Tongue (tissue), 2 donors: Measurements from ENCODE around the gene FPR1. TPM values are rescaled to one million over a fixed set of nuclear protein-coding genes. Genes with fewer than 3 reads are reported as not detected.

Experiments
- DNase-seq: peaks from one replicate; pipeline ENCODE4 v3.0.0-alpha.2; 2015
- total RNA-seq: library from RNA; depleted of rRNA; stranded (reverse); fragments of >200 nt; gene quantifications from one replicate; pipeline ENCODE4 v1.2.3, GENCODE V29; 2014

Gene FPR1
- total RNA-seq, 1 donor from 2014 or later: 1.8 TPM

DNA sequence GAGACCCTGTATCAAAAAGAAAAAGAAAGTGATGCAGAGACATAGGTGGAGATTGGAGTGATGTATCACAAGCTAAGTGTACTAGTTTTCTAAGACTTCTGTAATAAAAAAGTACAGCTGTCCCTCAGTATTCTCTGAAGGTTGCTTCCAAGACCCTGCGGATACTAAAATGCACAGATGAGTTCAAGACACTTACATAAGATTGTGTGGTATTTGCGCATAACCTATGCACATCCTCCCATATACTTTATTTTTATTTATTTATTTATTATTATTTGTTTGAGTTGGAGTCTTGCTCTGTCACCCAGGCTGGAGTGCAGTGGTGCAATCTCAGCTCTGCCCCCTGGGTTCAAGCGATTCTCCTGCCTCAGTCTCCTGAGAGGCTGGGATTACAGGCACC is 14.3 kb downstream of the FPR1 start:
- DNase-seq: no peak

DNA sequence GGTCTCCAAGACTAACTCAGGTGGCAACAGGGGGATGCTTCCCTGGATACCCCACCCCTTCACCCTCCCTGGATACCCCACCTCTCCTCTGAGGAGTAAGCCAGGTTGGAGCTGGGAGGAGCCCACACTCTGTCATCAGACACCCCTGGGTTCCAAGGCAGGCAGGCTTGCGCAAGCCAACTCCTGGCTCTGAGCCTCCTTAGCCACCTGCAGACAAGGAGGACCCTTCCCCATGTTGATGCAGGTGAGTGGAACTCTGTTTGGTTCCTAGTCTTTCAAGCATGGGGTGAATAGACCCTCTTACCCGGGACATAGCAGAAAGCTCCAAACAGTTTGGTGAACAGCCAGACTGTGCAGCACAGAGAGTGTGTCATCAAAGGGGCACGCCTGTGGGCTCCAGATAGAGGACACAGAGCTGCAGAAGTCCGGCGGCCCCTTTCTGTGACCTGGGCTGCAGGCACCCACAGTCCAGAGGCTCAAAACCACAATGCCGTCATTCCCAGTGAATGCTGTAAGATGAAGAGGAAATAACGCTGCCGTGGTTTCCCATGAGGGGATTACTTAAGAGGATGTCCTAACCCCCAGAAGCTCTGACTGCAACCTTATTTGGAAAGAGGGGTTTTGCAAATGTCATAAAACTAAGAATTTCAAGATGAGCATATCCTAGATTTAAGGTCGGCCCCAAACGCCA is 15.8 kb downstream of the FPR1 start:
- DNase-seq: no peak

DNA sequence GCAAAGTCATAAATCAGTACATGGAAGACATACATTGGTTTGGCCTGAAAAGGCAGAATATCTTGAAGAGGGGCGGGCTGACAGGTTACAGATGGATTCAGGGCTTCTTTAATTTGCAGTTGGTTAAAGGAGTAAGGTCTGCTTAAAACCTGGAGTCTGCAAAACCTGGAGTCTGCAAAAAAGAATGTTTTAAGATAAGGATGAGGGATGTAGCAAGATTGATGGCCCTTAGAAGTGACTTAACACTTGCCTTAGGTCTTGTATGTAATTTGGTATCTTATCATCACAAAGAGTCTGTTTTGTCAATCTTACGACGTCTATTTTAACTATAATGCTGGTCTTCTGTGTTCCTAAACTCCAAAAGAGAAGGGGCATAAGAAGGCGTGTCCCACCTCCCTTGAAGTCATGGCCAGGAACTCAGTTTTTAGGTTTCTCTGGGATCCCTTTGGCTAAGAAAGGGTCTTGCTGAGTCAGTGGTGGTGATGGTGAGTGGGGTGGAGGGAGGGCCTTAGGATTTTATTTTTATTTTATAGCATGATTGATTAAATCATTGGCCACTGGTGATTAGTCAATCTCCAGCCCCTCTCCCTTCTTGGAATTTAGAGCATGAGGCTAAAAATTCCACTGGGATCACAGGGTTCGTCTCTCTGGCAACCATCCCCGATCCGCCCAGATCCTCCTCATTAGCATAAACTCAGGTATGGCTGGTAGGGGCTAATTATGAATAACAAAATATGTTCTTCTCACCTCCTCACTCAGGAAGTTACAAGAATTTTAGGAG is 17.7 kb downstream of the FPR1 start:
- DNase-seq: no peak

DNA sequence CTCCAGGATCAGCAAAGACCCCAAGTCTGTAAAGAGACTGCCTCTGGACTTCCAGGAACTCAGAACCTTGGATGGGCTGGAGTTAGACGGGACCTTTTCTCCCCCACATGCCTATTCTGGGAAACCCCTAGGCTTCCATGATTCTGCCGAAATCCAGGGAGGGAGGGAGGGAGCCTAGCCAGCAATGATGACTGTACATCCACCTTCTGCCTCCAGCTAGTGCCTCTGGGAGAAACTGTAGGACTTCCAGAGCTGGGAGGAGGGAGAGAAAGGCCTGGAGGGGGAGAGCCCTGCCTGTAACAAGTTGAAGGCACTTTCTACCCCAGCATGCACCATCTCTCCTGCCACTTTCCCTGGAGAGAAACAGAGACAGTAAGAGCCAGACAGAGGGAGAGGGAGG is 21.9 kb downstream of the FPR1 start:
- no peak for DNase-seq

DNA sequence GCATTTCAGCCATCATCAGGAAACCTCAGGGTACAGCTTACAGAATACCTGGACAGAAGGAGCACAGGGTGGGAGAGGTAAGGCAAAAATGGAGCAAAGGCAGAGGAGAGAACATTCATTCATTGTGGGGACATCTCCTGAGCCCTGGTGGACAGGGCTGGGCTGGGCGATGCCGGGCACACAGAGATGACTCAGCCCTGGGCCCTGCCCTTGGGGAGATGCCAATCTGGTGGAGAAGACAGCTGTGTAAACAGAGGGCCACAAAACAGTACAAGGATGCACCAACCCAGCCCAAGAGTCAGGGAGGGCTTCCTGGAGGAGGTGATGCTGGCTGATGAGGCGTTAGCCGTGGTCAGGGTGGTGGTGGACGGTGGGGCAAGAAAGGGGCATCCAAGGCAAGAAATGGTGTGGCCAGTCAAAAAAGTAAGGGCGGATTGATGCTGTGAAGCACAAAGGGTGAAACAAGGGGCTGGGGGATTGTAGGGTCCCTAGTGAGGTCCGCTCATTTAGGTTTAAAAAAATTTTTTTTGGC is 24.3 kb downstream of the FPR1 start:
- no peak for DNase-seq

DNA sequence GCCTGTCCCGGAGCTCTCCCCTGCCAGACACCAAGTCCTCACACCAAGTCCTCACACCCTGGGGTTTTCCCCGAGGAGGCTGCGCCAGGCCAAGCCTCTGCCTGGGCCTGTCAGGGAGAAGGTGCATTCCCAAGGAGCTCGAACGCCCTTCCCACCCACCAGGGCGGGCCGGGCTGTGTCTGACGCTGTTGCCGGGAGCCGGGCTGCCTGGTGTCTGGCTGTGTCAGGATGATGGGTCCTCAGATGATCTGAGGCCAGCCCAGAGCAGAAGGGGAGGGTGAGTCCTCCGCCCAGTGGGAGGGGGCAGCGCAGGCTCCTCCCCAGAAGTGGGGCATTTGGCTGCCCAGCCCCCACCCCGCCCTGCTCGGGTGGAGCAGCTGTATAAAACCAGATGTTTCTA is 25.6 kb downstream of the FPR1 start:
- peak; percentile 72 for DNase-seq

DNA sequence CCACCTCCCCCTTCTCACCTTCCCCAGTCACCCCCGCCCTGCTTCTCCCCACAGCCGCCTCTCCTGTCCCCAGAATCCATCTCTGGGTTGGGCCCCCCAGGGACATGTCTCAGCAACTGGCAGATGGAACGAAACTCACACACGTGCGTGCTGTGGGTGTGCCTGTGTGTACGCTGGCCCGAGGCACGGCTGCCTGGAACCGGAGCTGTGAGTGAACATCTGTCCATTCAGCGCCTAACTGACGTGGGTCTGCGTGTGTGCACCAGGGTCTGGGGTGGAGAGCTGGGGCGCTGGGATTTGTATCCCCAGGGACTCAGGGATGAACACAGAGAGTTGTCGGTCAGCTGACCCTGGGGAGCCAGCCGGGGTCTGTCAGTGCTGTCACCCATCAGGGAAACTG is 27.1 kb downstream of the FPR1 start:
- peak; percentile 70 for DNase-seq

DNA sequence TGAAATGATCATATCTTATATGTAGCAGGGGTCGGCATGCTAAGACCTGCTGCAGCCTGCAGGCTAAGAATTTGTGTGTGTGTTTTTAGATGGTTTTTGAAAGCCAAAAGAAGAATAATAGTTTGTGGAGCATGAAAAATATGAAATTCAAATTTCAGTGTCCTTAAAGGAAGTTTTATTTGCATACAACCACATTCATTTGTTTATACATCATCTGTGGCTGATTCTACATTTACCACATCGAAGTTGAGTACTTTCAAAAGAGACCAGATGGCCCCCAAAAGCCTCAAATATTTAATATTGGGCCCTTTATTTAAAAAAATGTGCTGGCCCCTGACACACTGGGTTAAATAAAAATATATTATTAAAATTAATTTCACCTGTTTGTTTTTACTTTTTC is 29.2 kb downstream of the FPR1 start:
- no peak for DNase-seq

DNA sequence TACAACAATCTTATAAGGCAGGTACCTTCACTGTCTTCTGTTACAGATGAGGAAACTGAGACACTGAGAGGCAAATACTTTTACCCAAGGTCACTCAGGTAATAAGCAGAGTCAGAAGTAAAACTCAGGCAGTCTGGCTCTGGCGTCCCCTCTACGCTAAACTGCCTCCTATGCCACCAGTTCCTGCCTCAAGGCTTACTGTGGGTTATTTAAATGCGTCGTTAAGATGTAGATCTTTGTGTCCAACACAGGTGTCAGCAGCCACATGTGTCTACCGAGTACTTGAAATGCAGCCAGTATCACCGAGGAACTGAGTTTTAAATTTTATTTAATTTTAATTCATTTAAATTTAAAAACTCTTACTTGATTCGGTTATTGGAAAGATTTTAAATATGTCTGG is 29.8 kb downstream of the FPR1 start:
- no peak for DNase-seq

DNA sequence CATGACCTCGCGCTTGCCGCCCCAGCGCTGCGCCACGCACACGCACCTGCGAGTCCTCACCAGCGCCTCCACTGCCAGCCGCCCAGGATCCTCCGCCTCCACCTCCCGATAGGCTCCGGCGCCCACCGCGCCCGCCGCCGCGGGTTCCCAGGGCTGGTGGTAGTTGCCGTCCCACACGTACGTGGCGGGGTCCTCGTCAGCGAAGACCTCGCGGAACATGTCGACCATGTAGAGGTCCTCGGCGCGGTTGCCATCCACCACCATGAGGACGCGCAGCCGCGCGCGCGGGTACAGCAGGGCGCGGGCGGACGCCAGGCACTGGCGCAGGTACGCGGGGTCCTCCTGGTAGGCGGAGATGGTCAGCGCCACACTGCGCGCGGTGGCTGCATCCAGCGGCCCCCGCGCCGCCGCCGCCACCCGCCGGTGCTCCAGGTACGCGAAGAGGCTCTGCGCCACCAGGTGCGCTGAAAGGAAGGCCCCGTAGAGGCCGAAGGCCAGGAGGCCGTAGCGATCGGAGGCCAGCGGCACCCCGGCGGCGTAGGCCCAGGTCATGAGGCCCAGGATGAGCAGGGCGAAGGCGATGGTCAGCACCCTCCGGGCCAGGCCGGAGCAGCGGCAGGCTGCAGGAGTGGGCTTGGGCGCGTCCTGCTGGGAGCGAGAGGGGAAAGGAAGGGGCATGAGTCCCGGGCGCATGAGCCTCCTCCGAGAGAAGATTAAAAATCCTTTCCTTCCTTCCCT is 32.3 kb downstream of the FPR1 start:
- no peak for DNase-seq

DNA sequence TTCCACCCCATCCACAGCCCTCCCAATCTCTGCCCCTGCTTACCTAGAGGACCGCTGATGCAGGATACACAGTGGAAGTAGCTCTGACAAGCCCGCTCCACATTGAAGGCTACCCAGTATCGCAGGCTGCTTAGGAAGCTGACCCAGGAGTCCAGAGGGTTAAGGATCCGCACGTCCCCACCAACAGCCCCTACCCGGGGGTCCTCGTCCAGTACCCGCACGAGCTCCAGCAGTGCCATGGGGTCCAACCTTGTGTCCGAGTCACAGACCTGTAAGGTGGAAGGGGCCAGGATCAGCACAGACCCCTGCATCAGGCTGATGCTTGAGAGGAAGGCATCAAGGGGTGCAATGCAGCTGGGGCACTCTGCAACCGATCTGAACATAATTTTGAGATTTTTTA is 34.8 kb downstream of the FPR1 start:
- DNase-seq: no peak

DNA sequence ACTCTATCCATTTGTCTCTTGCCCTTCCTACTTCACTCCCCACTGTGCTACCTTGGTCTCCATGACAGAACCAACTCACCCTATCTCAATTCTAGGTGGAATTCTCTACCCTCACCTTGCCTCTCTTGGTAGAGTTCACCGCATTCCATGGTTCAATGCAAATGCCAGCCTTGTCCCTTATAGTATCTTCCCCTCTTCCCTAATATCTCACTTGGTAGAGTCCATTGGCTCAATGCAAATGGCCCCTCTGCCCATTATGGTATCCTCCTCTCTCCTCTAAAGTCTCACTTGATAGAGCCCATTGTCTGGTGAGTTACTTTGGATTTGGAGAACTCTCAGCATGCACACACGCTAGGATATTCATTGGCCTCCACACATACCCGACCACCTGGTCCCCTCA is 35.8 kb downstream of the FPR1 start:
- DNase-seq: no peak

DNA sequence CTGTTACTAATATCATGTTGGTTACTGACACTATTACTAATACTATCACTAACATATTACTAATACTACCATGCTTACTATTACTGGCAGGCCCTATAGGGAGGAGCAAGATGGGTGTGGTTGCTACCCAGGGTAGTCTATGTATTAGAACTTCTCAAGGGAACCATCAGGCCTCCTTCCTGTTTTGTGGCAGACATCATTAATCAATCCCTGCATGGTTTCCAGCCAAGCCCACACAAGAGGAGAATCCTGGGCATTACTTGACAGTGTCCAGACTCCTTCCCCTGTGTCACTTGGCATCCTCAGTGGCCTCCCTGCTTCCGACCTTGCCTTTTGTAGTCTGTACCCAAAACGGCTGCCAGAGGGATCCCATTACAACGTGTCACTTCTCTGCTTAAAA is 36.8 kb downstream of the FPR1 start:
- DNase-seq: no peak

DNA sequence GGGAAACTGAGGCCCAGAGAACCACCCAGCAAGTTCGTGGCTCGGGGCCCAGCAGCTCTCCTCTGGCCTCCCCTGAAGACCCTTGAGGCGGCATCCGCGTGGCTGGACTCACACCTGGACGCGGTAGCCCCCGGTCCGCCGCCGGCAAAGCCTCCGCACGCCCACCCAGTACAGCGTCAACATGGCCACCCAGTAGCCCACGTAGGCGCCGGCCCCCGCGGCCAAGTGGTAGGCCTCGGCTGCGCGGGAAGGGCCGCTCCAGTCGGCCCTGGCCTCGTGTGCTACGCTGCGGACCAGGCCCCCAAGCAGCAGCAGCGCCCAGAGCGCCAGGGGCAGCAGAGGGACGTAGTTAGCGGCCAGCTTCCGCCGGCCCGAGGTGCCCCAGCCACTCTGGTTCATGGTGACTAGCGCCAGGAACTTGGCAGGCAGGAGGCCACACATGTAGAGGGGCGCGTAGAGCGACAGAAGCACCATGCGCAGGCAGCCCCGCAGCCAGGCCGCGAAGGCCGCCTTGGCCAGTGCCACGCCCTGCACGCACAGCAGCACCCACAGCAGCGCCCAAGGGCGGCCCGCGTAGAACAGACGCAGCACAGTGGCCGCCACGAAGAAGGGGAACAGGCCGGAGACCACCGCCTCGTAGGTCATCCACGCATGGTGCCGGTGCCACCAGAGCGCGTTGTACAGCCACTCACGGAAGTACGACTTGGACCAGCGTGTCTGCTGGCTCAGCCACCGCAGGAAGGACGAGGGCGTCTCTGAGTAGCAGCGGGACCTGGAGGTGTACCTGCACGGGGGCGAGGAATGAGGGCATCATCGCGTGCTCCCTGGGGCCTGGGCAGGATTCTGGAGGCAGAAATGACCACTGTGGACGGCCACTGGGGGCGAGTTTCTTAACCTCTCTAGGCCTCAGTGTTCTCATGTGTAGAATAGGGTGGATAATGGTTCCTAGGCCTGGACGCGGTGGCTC is 38.1 kb downstream of the FPR1 start:
- DNase-seq: no peak

DNA sequence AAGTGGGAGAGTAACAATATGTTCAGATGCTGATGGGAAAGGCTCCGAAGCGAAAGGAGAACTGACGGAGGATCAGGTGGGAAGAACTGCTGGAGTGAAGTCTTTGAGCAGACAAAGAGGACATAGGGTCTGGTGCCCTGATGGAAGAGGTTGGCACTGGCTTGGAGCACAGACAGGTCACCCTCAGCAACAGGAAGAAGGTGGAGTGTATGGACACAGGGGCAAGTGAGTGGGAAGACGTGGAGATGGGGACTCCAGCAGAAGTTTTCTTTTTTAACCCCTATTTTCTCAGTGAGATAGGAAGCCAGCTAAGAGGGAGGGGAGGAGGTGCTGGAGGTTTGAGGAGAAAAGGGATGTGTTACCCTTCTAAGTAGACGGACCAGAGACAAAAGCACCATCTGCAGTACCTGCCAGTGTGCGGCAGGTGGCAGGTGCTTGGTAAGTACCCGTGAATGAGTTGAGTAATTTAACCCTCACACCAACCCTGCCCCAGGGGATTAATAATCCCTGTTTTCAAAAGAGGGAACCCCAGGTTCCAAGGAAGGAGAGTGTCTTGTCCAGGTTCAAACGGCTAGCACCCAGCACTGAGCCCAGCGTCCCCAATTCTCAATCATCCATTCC is 39.1 kb downstream of the FPR1 start:
- no peak for DNase-seq

DNA sequence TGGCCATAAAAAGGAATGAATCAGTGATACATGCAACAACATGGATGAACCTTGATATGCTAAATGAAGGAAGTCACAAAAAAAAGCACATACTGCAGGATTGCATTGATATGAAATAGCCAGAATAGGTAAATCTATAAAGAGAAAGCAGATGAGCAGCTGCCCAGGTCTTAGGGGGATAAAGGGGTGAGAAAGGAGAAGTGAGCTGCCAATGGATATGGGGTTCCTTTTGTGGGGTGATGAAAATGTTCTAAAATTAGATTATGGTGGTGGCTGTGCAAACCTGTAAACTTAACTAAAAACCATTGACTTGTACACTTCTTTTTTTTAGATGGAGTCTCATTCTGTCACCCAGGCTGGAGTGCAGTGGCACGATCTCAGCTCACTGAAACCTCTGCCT is 40.0 kb downstream of the FPR1 start:
- DNase-seq: no peak

DNA sequence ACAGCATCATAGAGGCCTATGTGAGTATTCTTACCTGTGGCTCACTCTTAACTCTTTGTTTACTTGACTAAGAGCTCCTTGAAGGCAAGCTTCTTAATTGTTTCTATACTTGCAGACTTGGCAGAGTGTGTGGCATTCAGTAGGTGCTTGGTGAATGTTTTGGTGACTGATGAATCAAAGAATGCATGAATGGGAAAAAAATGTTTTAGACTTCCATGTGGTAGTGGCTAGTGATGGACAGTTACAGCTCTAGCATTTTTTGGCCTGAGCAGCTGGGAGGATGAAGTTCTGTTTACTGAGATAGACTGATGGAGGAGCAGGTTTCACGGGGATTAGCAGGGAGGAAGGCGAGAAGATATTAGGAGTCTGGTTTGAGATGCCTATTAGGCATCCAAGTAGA is 41.5 kb downstream of the FPR1 start:
- no peak for DNase-seq

DNA sequence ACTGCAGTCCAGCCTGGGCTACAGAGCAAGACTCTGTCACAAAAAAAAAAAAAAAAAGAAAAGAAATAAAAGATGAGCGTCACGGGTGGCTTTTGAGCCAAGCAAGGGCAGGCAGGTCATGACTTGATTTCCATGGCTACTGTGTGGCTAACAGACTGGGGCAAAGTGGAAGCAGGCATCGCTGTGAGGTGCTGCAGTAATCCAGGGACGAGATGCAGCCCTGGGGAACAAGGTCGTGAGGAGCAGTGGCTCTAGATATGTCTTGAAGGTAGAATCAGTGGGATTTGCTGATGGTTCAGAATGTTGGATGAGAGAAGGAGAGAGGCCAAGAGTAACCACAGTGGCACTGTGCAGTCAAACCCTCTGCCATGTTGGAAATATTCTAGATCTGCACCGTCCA is 42.1 kb downstream of the FPR1 start:
- DNase-seq: no peak

DNA sequence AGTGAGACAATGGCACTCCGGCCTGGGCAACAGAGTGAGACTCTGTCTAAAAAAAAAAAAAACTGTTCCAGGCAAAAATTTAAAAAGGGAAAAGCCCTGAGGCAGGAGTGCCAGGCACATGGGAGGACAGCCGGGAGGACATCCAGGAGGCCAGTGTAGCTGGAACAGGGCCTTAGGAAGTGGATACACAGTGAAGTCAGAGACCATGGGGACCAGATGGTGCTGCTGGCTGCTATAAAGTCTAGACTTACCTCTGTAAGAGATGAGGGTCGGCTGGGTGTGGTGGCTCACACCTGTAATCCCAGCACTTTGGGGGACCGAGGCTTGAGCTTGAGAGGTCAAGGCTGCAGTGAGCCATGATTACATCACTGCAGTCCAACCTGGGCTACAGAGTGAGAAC is 42.9 kb downstream of the FPR1 start:
- DNase-seq: no peak

DNA sequence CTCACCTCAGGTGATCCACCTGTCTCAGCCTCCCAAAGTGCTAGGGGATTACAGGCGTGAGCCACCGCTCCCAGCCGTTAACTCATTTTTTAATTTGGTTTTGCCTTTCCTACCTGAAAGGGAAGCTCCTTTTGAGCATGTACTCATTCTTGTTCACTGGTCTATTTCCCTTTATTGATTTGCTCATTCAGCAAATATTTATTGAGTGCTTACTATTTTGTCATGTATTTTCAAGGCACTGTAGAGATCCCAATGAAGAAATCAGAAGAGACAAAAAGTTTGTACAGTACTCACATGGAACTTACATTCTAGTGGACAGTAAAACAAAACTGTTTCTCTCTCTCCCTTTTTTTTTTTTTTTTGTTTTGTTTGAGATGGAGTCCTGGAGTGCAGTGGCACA is 44.8 kb downstream of the FPR1 start:
- DNase-seq: no peak

DNA sequence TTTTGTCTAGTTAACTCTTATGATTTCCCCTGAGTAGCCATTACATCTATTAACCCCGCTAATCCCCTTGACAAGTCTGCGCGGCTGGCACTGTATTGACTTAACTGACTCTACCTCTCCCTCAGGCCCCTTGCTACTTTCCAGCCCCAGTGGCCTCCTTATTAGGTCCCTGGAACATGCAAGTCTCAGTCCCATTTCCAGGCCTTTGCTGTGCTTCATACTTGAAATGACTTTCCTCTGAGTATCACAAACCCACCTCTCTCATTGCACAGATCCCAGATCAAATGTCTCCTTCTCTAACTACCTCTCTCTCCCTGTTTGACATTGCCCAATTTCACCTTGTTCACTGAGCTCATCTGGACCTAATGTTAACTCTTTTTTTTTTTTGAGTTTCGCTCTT is 45.4 kb downstream of the FPR1 start:
- DNase-seq: no peak

DNA sequence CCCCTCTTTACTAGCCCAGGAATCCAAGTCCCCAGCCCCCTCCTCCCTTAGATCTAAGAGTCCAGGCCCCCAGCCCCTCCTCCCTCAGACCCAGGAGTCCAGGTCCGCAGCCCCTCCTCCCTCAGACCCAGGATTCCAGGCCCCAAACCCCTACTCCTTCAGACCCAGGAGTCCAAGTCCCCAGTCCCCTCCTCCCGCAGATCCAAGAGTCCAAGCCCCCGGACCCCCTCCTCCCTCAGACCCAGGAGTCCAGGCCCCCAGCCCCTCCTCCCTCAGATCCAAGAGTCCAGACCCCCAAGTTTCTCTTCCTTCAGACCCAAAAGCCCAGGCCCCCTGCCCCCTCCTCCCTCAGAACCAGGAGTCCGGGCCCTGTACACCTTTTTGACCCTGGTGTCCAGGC is 47.1 kb downstream of the FPR1 start:
- no peak for DNase-seq
